KOPT-K1 (cell line): ENCODE results near the gene NABP2.
"Not testable (repeated sequence)": the region's sequence is repeated elsewhere in the genome, so short reads cannot be mapped to it uniquely, and the experiment has no call there.

Experiments
- H3K27ac ChIP-seq: fragments of 200-600 bp; sonication (generic); 2 replicates; pipeline ENCODE4 v1.5.1; 2016; ENCODE audit warnings: antibody characterized with exemption, mild to moderate bottlenecking, low read depth, low read length; ENCODE audit not compliant: poor library complexity, severe bottlenecking
- H3K36me3 ChIP-seq: fragments of 200-600 bp; sonication (generic); 2 replicates; pipeline ENCODE4 v1.5.1; 2017; ENCODE audit warnings: antibody characterized with exemption, mild to moderate bottlenecking, low read length, moderate library complexity; ENCODE audit not compliant: insufficient read depth
- H3K9me3 ChIP-seq: fragments of 200-600 bp; sonication (generic); 2 replicates; pipeline ENCODE4 v1.5.1; 2017; ENCODE audit warnings: antibody characterized with exemption, low read length, mild to moderate bottlenecking; ENCODE audit not compliant: insufficient read depth, poor library complexity, severe bottlenecking

The NABP2 gene

DNA sequence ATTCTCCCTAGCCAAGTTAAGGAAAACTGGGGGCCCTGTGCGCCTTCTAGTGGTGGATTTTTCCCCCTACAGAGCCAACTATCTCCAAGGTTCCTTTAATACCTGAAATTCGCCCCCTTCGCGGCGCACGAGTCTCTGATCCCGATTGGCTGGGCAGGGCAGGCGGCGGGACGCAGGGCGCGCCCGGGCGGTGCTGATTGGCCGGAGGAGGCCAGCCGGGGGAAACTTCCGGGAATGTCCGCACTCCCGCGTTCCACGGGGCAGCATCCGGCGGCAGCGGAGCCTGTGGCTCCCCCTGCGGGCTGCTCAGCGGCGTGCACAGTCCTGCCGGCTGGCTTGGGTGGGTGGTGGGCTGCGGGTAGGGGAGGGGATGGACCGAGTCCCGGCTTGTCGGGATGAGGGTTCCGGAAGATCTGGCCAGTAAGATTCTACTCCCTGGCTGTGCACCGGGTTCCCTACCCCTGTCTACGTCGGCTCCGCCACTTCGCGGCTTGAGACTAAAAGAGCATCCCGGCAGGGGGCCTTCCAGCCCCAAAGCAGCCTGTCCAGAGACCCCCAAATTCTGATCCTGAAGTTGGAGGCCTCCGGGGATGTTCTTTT lies at the start of gene NABP2:
Gene NABP2 (plus strand): TSS at position 241 of the 600 bp plus-strand sequence. CDS start 515 bp downstream, outside the sequence.
- no peaks in the 10 kb centered on the region for H3K9me3 ChIP-seq
- peak within 1 kb of the TSS; percentile 65 for H3K27ac ChIP-seq
- H3K36me3 ChIP-seq = peaks cover 5% of the 10 kb centered on the region; the same call in 1 of the 2 replicates

DNA sequence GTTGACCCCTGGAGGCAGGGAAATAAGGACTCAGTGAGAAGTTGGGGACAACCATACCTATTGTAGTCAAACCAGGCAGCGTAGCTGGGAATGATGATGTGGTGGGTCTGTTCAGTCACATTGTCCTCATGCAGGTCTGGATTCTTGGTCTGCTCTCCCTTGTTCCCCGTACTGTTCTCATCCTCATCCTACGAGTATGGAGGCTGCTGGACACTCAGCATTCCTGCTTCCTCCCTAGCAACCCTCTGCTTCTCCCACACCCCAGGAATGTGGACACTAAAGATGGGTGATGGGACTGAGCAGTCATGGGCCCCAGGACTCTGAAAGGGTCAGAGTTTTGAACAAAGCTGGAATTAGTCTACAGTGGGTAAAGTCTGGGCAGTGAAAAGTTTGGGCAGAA lies 45.8 kb upstream of the NABP2 start:
- Histone ChIP-seq H3K36me3 (peaks cover 97% of the 10 kb centered on the region), H3K27ac (no peak overlapping the region)

DNA sequence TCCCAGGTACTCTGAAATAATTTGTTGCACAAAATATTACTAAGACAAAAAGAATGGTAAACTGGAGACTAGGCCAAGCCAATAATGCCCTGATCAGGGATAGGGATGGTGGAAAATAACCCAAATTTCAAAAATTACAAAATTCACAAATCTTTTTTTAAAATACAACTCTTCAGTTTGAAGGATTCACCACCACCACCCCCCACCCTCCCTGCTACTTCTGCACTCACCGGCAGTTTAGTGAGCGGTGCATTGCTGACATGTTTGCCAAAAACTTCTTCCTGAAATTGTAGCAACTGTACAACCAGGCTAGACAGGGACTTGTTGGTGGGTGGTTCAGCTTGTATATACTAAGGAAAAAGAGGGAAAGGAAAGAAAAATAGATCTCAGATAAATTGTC lies 37.2 kb upstream of the NABP2 start:
- Histone ChIP-seq H3K9me3 (no peaks in the 10 kb centered on the region), H3K27ac (no peak overlapping the region), H3K36me3 (peaks cover 61% of the 10 kb centered on the region)

More for the DNA sequence above, 45.8 kb upstream of the NABP2 start:
- no peaks in the 10 kb centered on the region for H3K9me3 ChIP-seq

DNA sequence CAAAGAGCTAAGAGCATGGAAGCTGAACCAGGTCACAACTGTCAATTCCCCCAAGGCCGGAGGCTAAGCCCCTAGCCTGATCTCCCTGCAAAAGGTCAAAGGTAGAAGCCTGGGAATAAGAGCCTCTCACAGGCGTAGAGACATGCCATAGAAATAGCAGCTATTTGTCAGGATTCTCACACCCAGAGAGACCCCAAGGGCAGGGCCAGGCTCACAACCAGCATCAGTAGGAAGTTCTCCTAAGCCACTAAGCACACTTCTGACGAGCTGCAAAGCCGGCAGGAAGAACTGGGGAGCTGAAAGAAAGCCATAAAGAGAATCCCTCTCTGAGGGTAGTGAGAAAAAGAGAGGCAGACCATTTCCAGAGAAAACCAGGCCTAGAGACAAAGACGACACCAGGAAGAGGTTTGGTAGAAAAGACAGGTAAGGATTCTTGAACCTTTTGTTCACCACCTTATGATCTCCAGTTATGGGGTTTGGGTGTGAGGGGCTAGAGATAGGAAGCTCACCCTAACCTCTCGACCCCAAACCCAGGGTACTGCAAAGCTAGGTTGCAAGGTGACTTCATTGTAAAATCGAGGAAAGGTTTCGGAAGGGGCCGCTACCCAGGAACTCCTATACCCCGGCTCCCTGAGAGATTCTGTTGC lies 35.9 kb upstream of the NABP2 start:
- Histone ChIP-seq H3K27ac (peak overlapping the region; percentile 78), H3K9me3 (no peaks in the 10 kb centered on the region)

DNA sequence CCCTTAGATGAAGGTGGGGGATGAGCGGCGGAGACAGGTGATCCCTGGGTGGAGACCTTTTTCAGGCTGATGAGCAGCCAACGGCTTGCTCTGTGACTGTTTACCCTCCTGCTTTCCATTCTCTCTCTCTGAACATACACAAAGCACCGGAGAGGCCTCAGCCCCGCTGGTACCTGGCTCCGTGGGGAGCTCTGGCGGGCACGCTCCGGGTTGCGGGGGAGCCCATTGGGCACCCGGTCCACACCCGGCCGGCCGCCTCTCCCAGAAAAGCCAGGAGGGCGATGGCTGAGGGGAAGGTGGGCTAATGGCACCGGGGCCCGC lies 35.4 kb upstream of the NABP2 start:
- no peaks in the 10 kb centered on the region for H3K9me3 ChIP-seq
- peak overlapping the region; percentile 78 for H3K27ac ChIP-seq
- H3K36me3 ChIP-seq = peaks cover 44% of the 10 kb centered on the region

More for the DNA sequence above, 35.9 kb upstream of the NABP2 start:
- H3K36me3 ChIP-seq = peaks cover 48% of the 10 kb centered on the region

DNA sequence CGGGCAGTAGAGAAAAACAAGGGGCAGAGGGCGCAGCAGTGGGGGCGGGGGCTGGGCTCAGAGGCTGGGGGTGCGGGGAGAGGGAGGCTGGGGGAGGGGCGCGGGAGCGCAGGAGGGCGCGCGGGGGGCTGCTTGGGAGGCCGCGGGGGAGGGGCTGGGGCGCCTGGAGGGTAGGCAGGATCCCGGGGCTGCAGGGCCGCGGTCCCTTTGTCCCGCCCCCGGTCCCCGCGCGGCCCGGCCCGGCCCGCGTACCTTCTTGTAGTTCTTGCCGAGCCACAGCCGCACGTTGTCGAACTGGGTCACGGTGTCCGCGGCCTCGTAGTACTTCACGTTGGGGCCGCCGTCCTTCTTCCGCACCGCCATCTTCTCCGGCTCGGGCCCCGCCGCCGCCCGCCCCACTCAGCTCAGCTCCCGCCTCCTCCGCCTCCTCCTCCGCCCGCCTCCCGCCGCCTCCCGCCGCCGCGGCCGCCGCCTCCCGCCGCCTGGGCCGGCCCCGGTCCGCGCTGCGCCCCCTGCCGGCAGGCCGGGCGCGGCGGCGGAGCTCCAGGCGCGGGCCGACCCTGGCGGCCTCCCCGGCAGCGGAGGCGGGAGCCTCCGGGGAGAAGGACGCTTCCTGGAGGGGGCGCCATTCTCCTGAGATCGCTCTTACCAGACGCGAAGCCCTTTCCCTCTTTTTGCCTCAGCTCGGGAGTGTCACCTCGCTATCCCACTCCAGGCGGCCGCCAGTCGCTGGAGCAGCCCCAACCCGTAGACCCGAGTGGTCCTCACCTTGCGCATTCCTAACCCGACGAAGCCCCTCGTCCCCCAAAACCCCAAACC lies 34.8 kb upstream of the NABP2 start, which contains the start of gene SMARCC2:
Gene SMARCC2 (minus strand): TSS at position 385 of the 819 bp plus-strand sequence. CDS start 22 bp downstream, at position 363.
- Histone ChIP-seq H3K27ac (peak within 1 kb of the TSS; percentile 78), H3K9me3 (no peaks in the 10 kb centered on the region), H3K36me3 (peaks cover 38% of the 10 kb centered on the region)

DNA sequence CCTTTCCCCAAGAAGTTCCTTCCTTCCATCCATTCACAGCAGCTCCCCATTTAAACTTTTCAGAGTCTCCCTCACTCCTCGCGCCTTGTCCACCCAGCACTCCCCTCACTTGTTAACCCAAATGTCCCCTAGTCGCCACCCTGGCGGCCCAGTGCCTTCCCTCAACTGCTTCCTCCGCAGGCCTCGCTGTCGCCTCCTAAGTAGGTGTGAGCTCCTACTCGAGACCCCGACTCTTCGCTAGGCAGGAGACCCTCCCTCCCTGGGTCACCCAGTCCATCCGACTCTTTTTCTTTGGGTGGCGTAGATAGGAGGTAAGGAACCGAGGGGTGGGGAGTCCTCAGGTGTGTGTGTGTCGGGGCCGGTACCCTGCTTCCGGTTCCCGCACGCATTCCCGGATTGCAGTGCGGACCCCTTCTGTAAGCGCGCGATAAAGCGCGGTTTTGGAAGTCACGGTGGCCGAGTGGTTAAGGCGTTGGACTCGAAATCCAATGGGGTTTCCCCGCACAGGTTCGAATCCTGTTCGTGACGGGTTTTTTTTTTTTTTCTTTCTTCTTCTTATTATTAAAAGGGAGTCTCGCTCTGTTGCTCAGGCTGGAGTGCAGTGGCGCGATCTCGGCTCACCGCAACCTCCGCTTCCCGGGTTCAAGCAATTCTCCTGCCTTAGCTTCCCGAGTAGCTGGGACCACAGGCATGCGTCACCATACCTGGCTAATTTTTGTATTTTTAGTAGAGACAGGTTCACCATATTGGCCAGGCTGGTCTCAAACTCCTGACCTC lies 34.0 kb upstream of the NABP2 start:
- Histone ChIP-seq H3K9me3 (no peaks in the 10 kb centered on the region), H3K36me3 (peaks cover 30% of the 10 kb centered on the region), H3K27ac (peak overlapping the region; percentile 78)

DNA sequence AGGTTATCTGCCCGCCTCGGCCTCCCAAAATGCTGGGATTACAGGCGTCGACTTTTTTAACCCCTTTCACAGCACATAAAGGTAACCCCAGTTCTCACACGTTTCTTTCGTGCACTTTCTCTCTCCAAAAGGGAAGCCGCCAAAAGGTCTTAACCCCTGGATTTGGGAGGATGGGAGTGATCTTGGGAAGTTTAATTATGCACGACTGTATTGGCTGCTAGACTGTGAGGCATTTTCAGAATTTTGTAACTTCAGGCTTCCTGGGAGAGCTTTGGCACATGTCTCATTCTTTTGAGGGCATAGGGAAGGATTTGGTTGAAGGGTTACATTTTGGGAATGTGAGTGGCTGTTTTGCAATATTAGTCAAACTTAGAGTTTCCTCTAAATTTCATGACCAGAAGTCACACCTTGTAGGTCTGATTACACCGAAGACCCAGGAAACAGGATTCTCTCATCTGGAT lies 33.4 kb upstream of the NABP2 start:
- H3K9me3 ChIP-seq = no peaks in the 10 kb centered on the region
- peak overlapping the region; percentile 78 for H3K27ac ChIP-seq
- H3K36me3 ChIP-seq = peaks cover 24% of the 10 kb centered on the region

DNA sequence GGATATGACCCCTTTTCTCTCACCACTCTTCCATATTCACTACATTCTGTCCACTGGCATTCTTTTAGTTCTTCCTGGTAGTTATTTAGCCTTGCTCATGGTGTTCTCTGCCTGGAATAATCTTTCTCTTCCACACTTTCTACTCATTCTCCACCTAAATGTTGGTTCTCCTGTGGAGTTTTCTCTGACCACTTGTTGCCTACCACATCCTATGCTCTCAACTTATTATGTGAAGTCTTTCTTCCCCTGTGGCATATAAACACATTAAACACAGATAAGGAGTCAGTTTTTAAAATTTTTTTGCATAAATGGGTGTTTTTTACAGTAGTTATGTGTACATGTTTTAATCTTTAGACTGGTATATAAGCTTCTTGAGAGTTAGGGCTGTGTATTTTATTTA lies 31.6 kb upstream of the NABP2 start:
- H3K27ac ChIP-seq = no peak overlapping the region
- peaks cover 5% of the 10 kb centered on the region; the same call in 1 of the 2 replicates for H3K36me3 ChIP-seq

DNA sequence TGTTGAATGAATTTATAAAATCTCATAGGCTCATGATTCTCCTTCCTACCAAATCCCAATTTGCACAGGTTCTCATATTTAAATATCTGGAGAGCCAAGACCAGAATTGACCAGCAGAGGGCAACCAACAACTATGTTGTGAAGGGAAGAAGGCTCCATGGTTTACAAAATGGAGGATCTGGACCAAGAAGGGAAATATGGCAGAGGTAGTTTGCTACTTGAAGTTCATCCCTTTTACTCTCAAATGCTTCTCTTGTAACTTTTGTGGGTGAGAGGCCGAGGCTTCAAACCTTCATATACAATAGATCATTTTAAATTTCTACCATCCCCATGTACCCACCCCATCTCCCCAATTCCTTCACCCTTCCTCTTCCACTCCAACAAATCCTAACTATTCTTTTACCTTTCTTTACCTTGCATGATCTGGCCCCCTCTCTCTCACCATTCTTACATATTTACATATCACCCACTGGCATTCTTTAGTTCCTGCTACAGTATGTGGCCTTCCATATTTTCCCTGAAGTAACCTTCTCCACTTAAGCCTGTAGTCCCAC lies 31.0 kb upstream of the NABP2 start:
- no peaks in the 10 kb centered on the region for H3K9me3 ChIP-seq
- H3K36me3 ChIP-seq = no peaks in the 10 kb centered on the region
- peak overlapping the region; percentile 18 for H3K27ac ChIP-seq

More for the DNA sequence above, 31.6 kb upstream of the NABP2 start:
- H3K9me3 ChIP-seq = no peaks in the 10 kb centered on the region

DNA sequence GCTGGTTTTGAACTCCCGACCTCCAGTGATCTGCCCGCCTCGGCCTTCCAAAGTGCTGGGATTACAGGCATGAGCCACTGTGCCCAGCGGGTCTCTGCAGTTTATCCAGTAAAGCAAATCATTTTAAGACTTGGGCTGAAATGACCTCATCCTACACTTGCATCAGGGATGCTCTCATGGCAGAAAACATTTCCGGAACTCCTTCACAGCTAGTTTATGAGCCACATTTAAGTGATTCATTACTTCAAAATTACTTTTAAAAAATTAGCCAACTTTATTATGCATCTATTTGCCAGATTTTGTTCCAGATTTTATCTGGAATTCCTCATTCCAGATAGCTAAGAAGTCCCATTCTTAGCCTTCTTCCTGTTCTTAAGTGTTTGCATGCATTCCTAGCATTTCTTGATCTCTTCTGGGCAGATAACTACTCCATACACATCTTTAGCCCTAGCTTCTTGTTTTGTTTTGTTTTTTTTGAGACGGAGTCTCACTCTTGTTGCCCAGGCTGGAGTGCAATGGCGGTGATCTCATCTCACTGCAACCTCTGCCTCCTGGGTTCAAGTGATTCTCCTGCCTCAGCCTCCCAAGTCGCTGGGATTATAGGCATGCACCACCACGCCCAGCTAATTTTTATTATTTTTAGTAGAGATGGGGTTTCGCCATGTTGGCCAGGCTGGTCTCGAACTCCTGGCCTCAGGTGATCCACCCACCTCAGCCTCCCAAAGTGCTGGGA lies 27.2 kb upstream of the NABP2 start:
- not testable (repeated sequence) for H3K27ac ChIP-seq, H3K9me3 ChIP-seq

DNA sequence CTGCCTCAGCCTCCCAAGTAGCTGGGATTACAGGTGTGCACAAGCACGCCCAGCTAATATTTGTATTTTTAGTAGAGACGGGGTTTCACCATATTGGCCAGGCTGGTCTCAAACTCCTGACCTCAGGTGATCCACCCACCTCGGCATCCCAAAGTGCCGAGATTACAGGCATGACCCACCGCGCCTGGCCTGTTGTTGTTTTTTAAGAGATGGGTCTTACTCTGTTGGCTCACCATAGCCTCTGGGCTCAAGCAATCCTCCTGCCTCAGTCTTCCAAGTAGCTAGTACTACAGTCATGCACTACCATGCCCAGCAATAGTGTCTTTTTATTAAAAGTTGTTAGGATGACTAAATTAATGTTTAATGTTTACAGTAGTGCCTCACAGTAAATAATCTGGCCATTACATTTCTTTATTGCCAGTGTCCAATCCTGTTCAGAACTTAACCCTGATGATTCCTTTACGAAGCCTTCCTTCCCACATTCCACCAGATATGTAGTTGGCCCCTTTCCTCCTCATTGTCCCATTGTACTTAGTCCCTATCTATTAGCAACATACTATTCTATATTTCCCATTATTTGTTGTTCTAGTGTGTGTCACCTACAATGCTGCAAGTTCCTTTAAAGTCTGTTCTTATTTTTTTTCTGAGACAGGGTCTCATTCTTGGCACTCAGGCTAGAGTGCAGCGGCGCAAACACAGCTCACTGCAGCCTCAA lies 26.1 kb upstream of the NABP2 start:
- Histone ChIP-seq H3K36me3 (no peaks in the 10 kb centered on the region), H3K9me3 (no peaks in the 10 kb centered on the region), H3K27ac (no peak overlapping the region)

More for the DNA sequence above, 27.2 kb upstream of the NABP2 start:
- not testable (repeated sequence) for H3K36me3 ChIP-seq

DNA sequence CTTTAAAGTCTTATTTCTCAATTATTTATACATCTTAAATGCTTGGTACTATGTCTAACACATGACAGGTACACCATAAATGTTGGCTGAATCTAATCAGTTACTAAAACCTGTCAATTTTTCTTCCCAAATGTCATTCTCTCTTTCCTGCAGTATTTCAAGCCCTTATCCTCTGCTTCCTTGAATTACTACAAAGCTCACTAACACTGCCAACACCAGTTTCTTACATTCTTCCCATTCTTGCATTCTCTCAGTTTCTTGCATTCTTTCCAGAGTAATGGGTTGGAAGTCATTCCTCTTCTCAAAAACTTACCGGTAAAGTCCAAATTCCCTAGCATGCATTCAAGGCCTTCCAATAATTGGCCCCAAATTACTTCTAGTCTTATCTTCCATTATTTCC lies 25.3 kb upstream of the NABP2 start:
- no peak overlapping the region for H3K27ac ChIP-seq
- no peaks in the 10 kb centered on the region for H3K9me3 ChIP-seq
- no peaks in the 10 kb centered on the region for H3K36me3 ChIP-seq
